Adrenal gland (tissue), 12 donors: Measurements from ENCODE around the gene RANBP6. TPM values are rescaled to one million over a fixed set of nuclear protein-coding genes. Genes with fewer than 3 reads are reported as not detected.

ENCODE experiments used
- DNase-seq, 7 donors: peaks; one replicate each; pipeline ENCODE4 v3.0.0-alpha.2; 2019 to 2020
- H3K27ac ChIP-seq, 5 donors: fragments of 200-600 bp; sonication (generic) in 4 of 5; 1 replicate in 3 of 5; 2 replicates in 2 of 5; pipeline versions ENCODE4 v1.5.1 to v1.8.0; 2016 to 2020; ENCODE audit warnings: mild to moderate bottlenecking in 1 of 5
- H3K27me3 ChIP-seq: fragments of 200-600 bp; 2 replicates; pipeline ENCODE4 v1.8.0; 2021
- H3K36me3 ChIP-seq, 2 donors: fragments of 200-600 bp; replicated peaks in 1 of 2; 1 replicate in 1 of 2; 2 replicates in 1 of 2; pipeline versions ENCODE4 v1.5.1 to v1.8.0; 2018 to 2022
- H3K4me1 ChIP-seq, 2 donors: fragments of 200-600 bp; replicated peaks in 1 of 2; 1 replicate in 1 of 2; 2 replicates in 1 of 2; pipeline versions ENCODE4 v1.5.1 to v1.8.0; 2018 to 2021
- H3K4me3 ChIP-seq, 4 donors: fragments of 200-600 bp; sonication (generic) in 3 of 4; one replicate each; pipeline ENCODE4 v1.5.1; 2016 to 2018
- H3K9me3 ChIP-seq, 3 donors: fragments of 200-600 bp; sonication (generic) in 1 of 3; replicated peaks in 1 of 3; 1 replicate in 2 of 3; 2 replicates in 1 of 3; pipeline versions ENCODE4 v1.5.1 to v1.8.0; 2016 to 2021
- POLR2A ChIP-seq, 2 donors: fragments of 450-650 bp; IDR thresholded peaks; one replicate each; pipeline ENCODE4 v1.6.1; 2017; ENCODE audit warnings: antibody characterized with exemption in 2 of 2, mild to moderate bottlenecking in 2 of 2, moderate library complexity in 1 of 2
- WGBS, 4 donors: extraction: QIAGEN DNeasy Blood & Tissue Kit in 2 of 4; methylation state at CpG; one replicate each; pipeline versions ENCODE4 v1.1.5 to v1.1.7; 2013 to 2017; 5-methylcytosine and 5-hydroxymethylcytosine counted together
- intact Hi-C, 2 donors: fragments of 100-400 bp; cut with DNase I; formaldehyde crosslinking; loops; one replicate each; pipeline versions ENCODE4 v1.14.1 to v1.15.0; 2022 to 2023
- polyA plus RNA-seq, 3 donors: library from polyadenylated mRNA; stranded (reverse); fragments of 200-250 nt in 2 of 3; fragments of 350-450 nt in 1 of 3; fragmentation: Illumina TruSeq in 1 of 3; extraction: RNeasy Lipid Tissue Mini Kit (QIAGEN cat#74804) in 1 of 3; gene quantifications; one replicate each; pipeline ENCODE4 v1.2.3, GENCODE V29; 2013 to 2014
- total RNA-seq, 9 donors: library from RNA; depleted of rRNA in 4 of 9; stranded (reverse); fragments of >200 nt in 4 of 9; fragments of 120-200 nt in 1 of 9; fragmentation: NEBNext Ultra II Directional in 1 of 9; extraction: Animal tissue kit (Norgen Biotek cat#: 25700) in 1 of 9; gene quantifications; one replicate each; pipeline versions ENCODE4 v1.1.0 to v1.2.4, GENCODE V29; 2013 to 2023
- TF ChIP-seq, protein P1 (sequence below), 6 experiments: fragments of 450-650 bp in 4 of 6; fragments of 200-600 bp in 2 of 6; sonication (generic) in 1 of 6; IDR thresholded peaks; 1 replicate in 5 of 6; 2 replicates in 1 of 6; pipeline versions ENCODE4 v1.5.1 to v1.8.0; 2016 to 2021; ENCODE audit warnings: antibody characterized with exemption in 6 of 6, mild to moderate bottlenecking in 2 of 6, moderate library complexity in 1 of 6
- donor health status: healthy with polysubstance abuse.
- donor health status: Bipolar disorder and iron deficiency.
- donor health status: DM: yes; HTN: yes; CAD: no.
- donor health status: DM: no; HTN: no; CAD: no.
- donor health status: DM: no; HTN: no; CAD: no.
- donor health status: DM: yes; HTN: yes; CAD: no.

RANBP6 gene
- total and polyA plus RNA-seq, 12 donors, result 5.9 to 45.4 (median 22.2) TPM

DNA sequence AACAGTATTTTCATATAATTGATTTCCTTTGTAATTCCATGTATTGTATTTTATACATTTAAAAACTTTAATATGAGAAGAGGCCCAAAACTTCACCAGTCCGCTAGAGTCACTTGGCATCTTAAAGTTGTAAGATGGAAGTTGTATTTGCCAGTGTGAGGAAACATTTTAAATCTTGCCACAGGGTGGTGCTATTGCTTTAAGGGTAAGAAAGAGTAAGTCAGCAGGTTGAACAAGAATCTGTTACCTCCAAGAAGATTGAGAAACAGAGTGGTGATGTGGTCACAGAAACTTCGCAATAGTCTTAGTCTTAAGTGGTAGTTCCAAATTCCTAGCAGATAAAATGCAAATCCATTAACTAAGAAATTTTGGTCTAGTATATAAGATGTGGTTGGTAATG lies 39.8 kb upstream of the RANBP6 start:
- TF ChIP-seq, protein P1, sequence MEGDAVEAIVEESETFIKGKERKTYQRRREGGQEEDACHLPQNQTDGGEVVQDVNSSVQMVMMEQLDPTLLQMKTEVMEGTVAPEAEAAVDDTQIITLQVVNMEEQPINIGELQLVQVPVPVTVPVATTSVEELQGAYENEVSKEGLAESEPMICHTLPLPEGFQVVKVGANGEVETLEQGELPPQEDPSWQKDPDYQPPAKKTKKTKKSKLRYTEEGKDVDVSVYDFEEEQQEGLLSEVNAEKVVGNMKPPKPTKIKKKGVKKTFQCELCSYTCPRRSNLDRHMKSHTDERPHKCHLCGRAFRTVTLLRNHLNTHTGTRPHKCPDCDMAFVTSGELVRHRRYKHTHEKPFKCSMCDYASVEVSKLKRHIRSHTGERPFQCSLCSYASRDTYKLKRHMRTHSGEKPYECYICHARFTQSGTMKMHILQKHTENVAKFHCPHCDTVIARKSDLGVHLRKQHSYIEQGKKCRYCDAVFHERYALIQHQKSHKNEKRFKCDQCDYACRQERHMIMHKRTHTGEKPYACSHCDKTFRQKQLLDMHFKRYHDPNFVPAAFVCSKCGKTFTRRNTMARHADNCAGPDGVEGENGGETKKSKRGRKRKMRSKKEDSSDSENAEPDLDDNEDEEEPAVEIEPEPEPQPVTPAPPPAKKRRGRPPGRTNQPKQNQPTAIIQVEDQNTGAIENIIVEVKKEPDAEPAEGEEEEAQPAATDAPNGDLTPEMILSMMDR (IDR thresholded peaks at IDR 0.05), result peak; percentile 41 to 90 (median 70)
- no peak for TF ChIP-seq POLR2A (IDR thresholded peaks at IDR 0.05)
- intact Hi-C loops, result loop anchor here in 1 of 2 donors (2.0 kb wide), 1 partner anchor 252 kb away; no protein-coding TSS in a partner anchor

DNA sequence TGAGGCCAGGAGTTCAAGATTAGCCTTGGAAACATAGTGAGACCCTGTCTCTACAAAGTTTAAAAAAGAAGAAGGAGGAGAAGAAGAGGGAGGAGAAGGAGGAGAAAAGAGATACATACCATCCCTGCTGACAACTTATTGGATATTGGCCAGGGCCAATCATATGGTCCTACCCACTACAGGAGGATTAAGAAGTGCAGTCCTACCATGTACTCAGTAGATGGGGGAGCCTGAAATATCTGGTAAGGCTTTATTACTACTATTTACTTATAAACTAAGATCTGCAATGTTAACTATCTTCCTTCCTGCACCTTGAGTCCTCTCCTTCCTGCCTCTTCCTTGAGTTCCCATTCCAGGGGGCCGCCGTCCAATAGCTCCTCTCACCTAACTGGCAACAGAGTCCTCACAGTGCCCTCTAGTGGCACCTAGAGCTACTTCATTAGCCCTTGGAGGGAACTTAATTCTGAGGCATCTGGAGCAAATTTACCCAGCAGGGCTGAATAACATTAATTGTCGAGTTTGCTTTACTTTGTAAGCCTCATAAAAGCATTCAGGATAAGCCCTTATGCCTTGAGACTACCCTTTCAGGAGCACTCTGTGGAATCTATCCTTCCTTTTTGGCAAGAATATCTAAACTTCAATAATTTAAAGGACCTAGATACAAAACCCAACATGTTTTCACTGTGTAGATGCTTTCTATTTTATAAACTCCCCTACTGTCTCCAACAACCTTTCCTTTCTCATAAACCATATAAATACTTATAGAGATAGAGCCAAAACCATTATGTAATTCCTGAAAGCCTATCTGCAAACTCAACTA lies 39.1 kb upstream of the RANBP6 start:
- H3K9me3 ChIP-seq, result no peaks in the 10 kb centered on the region
- TF ChIP-seq, protein P1 (IDR thresholded peaks at IDR 0.05), result peak; percentile 57 to 82 (median 70)
- no peak for TF ChIP-seq POLR2A (IDR thresholded peaks at IDR 0.05)
- WGBS, 4 donors, result 2 to 8% (median 4%) methylated on average over 3 of the region's 3 CpGs
- DNase-seq, result peak; percentile 63 to 87 (median 82)
- no peak overlapping the region for H3K4me3 ChIP-seq
- no peaks in the 10 kb centered on the region for H3K36me3 ChIP-seq
- no peaks in the 10 kb centered on the region for H3K4me1 ChIP-seq
- no peak overlapping the region for H3K27ac ChIP-seq
- H3K27me3 ChIP-seq, result no peaks in the 10 kb centered on the region
- intact Hi-C loops, result loop anchor here (2.0 to 5.0 kb wide), 3 partner anchors 167 to 253 kb away; no protein-coding TSS in a partner anchor

More for the DNA sequence above, 39.8 kb upstream of the RANBP6 start:
- DNase-seq, result peak; percentile 24 to 76 (median 66)
- H3K27me3 ChIP-seq, result no peaks in the 10 kb centered on the region
- 20 to 31% (median 23%) methylated on average over 2 of the region's 2 CpGs for WGBS, 4 donors
- no peaks in the 10 kb centered on the region for H3K4me1 ChIP-seq
- H3K9me3 ChIP-seq, result no peaks in the 10 kb centered on the region
- no peak overlapping the region for H3K27ac ChIP-seq
- H3K4me3 ChIP-seq, result no peak overlapping the region
- no peaks in the 10 kb centered on the region for H3K36me3 ChIP-seq

DNA sequence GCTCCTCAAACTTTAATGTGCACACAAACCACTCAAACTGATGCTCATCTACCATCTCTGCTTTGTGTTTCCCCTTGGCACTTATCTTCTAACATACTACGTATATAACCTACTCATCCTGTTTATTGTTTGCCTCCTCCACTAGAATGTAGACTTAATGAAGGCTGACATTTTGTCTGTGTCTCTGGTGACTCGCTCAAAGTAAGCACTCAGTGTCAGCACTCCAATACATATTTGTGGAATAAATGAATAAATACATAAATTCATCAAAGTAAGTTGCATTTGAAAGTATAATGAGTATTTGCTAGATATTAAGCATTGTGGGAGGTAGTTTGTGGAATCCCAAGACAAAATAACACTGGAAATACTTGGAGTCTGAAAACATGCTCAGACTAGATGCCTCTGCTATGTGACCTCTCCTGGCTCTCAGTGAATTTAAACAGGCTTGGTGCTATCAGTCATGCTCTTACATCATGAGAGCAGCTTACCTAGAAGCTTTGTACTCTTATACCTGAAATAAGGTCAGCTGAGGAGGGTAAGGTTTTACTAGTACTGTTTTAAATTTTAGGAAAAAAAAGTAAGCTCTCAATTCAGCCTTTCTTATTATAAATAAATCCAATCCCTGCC lies 37.0 kb upstream of the RANBP6 start:
- Histone ChIP-seq H3K27me3 (no peaks in the 10 kb centered on the region), H3K9me3 (no peaks in the 10 kb centered on the region), H3K4me3 (no peak overlapping the region), H3K4me1 (no peaks in the 10 kb centered on the region), H3K27ac (no peak overlapping the region), H3K36me3 (no peaks in the 10 kb centered on the region)
- 77 to 87% (median 80%) methylated on average over 2 of the region's 2 CpGs for WGBS, 4 donors
- no peak for DNase-seq
- TF ChIP-seq, protein P1 (IDR thresholded peaks at IDR 0.05), result no peak
- no peak for TF ChIP-seq POLR2A (IDR thresholded peaks at IDR 0.05)
- intact Hi-C loops, result loop anchor here (5.0 kb wide), 2 partner anchors 165 to 255 kb away; no protein-coding TSS in a partner anchor

DNA sequence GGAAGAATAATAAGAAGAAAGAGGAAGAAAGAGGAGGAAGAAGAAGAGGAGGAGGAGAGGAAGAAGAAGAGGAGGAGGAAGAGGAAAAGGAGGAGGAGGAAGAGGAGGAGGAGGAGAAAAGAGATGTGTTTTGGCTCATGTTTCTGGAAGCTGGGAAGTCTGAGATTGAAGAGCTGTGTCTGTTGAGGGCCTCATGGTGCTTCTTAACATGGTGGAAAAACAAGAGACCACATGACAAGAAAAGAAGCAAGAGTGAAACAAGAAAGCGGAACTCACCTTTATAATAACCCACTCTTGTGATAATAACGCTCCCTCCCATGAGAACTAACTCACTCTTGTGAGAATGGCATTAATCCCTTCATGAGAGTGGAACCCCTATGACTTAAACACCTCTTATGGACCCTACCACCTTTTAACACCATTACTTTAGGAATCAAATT lies 36.1 kb upstream of the RANBP6 start:
- H3K27ac ChIP-seq, result no peak overlapping the region
- no peaks in the 10 kb centered on the region for H3K9me3 ChIP-seq
- DNase-seq, result no peak
- no peaks in the 10 kb centered on the region for H3K4me1 ChIP-seq
- H3K4me3 ChIP-seq, result no peak overlapping the region
- no peak for TF ChIP-seq POLR2A (IDR thresholded peaks at IDR 0.05)
- TF ChIP-seq, protein P1 (IDR thresholded peaks at IDR 0.05), result no peak
- 78 to 97% (median 90%) methylated on average over 2 of the region's 2 CpGs for WGBS, 4 donors
- intact Hi-C loops, result loop anchor here (5.0 kb wide), 2 partner anchors 164 to 256 kb away; no protein-coding TSS in a partner anchor
- H3K27me3 ChIP-seq, result no peaks in the 10 kb centered on the region
- H3K36me3 ChIP-seq, result no peaks in the 10 kb centered on the region
